HG02759 (cell line): ENCODE data around the gene PXK.
A peak's percentile ranks its signal among the peaks of the same experiment; 100 is the strongest.

Experiments
- ATAC-seq: cut with Tn5 transposase; IDR thresholded peaks from one replicate; pipeline ENCODE4 v1.9.1; 2021; ENCODE audit warnings: mild to moderate bottlenecking, moderate library complexity; ENCODE audit not compliant: unreplicated experiment

PXK gene

DNA sequence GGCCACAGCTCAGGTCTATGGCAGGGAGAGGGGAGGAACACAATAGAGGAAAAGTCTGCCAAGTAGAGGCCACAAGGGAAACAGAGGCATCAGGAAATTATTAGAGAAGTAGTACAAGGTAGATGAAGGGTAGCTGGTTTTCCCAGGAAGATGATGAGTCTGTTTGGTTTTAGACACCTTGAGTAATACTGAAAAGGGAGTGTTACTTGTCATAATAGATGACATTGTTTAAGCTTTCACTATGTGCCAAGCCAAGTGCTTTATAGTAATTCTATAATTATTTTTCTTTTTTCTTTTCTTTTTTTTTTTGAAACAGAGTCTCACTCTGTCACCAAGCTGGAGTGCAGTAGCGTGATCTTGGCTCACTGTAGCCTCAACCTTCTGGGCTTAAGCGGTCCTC is 13.7 kb downstream of the PXK start:
- no peak for ATAC-seq

DNA sequence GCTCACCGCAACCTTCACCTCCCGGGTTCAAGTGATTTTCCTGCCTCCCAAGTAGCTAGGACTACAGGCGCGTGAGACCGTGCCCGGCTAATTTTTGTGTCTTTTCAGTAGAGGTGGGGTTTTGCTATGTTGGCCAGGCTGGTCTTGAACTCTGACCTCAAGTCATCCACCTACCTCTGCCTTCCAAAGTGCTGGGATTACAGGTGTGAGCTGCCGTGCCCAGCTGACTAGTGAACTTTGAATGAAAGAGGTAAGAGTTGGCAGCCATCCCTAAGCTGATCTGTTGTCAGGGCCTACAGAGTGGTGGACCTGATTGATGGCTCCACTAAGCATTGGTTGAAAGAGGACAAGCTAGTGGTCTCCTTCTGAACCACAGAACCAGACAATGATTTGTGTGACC is 15.3 kb downstream of the PXK start:
- no peak for ATAC-seq

DNA sequence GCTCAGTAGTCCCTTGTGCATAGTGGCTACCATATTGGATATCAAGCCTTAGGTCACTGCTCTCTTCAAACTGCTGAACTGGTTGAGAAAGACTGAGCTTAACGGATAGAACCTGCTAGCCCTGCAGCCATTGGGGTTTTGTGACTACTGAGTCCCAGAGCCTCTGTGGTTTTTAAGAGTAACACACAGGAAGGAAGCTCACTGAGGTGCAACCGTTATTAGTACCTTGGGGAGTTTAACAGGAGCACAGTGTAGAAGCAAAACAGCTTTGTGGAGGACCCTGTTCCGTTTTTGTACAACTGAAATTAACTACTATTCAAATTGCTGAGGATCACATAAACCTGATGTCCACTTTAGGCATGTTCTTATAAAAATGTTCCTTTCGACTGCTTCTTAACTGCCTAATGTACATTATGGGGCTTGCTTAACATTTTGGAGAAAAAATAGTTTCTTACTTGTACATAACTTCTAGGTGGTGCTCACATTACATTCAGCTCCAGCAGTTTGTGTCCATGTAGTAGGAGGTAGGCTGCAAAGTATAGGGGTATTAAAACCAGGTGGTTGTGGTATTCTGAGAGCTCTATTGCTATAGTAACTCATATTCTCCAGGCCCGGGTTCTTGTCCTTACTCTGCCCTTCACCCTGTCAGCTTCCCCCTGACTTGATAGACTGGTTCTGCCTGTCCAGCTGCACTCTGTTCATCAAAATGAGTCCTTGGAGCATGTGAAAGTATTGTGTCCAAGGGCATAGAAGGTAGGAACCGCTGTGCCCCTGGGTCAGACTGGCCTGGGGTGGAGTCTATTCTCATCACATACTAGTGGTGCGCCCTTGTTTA is 17.3 kb downstream of the PXK start:
- ATAC-seq, result peak; percentile 91

DNA sequence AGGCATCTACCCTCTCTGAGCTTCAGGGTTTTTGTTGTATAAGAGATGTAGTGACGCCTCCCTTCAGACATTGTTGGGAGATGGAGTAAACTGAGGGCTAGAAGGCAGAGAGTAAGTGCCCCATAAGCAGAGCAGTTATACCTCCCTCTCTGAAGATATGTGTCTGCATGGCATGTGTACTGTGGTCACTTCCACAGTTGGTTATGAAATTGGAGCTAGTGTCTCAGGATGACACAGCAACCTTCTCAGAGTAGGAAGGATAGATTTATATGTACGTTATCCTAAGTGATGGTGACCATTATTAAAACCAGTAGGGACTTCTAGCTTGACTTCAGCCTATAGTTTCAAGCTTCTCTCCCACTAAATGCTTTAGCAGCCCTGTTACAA is 17.9 kb downstream of the PXK start:
- no peak for ATAC-seq

DNA sequence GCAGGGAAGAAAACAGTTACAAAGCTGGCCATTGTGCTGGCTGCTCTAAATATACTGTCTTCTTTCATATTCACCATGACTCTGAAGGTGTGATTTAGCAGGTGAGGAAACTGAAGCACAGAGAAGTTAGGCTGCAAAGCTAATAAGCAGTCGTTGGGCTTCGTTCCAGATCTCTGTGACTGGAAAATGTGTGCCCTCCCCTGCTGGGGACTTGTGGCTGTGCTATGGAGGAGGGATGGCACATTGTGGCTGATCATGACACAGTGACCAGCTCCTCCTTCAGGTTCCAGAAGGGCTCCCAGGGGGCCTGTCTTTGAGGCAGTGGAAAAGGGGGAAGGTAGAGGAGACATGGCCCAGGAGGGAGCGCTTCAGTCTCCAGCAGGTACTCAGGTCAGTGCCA is 19.2 kb downstream of the PXK start:
- no peak for ATAC-seq

DNA sequence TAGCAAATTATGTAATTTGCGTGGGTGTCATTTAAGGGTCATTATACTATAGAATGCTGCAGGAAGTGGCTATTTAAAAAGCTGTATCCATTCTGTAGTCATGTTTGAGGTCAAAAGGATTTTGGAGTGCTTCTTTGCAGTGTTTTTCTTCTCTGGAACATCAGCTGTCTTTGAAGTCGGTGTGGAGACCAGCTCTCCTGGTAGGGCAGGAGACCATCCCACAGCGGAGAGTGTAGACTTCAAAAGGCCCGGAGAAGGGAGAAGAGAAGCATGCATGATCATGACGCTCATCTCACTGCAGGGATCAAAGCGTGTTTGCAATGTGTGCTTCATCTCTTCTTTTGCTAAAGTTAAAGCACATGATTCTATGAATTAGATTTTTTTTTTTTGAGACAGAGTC is 19.9 kb downstream of the PXK start:
- no peak for ATAC-seq

DNA sequence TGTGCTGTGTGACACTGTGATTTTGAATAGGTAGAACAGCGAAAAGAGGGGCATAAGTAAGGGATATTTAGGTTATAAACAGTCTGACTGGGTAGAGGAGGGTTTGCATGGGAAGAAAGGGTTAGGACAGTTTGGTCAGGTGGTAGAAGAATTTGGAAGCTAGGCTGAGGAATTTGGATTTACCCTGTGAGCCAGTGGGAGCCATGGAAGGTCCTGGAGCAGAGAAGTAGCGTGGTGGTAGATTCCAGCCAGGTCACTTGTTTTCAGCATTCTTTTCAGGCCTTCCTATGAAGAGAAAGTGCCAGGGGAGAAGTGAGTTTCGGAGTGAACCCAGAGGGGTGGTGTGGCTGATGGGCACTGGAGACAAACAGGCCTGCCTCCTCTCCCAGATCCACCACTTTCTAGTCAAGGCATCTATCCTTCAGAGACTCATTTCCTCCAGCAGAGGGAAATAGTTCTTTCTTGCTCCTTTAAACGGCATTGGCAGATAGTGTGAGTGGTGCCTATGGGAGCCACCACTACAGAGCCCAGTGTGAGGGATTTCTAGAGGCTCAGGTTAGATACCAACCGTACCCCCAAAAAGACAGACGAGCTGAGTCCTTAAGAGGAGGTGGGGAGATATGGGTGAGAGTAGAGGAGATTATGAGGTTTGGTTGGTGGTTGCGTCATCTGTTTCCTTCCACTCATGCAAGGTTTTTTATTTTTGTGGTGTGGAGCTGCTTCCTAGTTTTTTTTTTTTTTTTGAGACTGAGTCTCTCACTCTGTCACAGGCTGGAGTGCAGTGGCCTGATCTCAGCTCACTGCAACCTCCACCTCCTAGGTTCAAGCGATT is 21.2 kb downstream of the PXK start:
- no peak for ATAC-seq

DNA sequence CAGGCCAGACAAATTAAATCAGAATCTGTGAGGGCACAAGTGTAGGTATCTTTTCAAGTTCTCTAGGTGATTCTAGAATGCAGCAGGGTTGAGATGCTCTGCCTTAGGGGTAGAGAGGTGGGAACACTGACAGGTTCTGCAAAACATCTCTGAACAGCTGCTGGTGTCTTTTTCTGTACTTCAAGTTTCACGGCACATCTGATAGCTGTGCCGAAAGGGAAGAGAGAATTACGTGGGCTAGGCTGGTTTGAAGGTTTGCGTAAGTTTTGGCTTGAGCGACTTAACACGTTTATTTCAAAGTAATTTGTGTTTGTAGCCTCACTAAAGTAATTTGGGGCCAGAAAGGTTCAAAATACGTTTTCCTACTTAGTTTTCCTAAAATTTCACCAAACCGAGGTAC is 22.5 kb downstream of the PXK start:
- ATAC-seq, result no peak

DNA sequence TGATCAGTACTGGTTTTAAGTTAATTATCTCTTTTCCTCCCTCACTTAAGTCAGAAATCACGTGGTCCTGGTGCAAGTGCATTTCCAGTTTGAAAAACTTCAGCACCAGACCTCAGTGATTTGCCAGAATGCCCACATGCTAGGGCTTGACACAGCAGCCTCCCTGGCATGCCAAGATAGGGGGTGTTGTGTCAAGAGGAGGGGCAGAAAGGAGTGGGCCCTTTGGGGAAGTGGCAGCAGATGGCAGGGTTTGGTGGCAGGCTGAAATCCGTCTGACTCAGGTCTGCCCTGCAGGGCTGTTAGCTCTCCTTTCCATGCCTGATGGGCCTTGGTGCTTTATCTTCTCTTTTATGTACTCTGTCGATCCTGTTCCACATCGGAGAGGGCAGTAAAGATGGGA is 23.4 kb downstream of the PXK start:
- no peak for ATAC-seq

DNA sequence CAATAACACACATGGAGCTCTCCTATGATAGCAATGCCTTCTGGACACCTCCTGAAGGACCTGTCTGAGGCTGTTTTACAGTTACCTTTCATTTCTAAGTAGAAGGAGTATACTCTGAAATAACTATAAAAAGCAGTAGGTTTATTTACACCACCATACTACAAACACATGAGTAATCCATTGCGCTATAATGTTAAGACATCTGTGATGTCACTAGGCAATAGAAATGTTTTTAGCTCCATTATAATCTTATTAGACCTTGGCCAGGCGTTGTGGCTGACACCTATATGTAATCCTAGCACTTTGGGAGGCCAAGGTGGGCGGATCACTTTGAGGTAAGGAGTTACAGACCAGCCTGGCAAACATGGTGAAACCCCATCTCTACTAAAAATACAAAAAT is 24.7 kb downstream of the PXK start:
- no peak for ATAC-seq

DNA sequence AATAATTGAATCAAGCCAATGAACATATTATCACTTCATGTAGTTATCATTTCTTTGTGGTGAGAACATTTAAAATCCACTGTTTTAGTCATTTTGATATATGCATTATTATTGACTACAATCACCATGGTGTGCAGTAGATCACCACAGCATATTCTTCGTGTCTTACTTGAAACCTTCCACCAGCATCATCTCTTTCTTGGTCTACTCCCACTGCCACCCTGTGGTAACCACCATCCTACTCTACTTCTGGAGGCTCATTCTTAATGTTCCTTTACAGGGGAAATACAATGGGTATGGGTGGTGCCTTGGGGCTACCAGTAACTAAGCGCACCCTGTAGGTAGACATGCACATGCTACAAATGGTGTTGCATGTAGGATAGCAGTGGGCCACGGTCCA is 25.4 kb downstream of the PXK start:
- ATAC-seq, result no peak

DNA sequence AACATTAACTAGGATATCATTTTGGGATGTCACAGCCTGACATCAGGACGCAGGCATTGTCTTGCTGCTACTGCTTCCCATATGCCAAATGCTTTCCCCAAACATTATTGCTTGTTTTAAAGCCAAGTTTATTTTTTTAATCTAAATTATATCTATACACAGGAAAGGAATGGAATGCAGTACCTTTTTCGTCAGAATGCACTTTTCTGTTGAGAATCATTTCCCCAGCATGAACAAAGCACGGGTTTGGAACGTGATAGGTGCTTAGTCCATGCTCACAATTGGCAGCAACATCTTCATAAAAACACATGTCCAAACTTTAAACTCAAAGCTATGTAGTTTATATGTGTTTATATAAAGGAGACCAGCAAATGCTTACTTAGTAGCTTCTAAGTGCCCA is 26.1 kb downstream of the PXK start:
- no peak for ATAC-seq

DNA sequence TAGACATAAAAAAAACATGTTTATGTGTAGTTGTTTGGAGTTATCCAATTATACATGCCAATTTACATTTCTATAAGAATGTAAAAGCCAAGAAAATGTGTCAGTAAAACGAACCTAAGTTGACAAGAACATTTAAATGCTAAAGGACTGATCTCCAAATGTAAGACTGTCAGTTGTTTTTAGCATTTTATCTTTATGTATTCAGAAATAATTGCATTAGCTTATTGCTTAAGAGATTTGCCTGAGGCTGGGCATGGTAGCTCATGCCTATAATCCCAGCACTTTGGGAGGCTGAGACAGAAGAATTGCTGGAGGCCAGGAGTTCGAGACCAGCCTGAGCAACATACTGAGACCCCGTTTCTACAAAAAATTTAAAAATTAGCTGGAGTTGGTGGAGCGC is 26.9 kb downstream of the PXK start:
- ATAC-seq, result no peak

DNA sequence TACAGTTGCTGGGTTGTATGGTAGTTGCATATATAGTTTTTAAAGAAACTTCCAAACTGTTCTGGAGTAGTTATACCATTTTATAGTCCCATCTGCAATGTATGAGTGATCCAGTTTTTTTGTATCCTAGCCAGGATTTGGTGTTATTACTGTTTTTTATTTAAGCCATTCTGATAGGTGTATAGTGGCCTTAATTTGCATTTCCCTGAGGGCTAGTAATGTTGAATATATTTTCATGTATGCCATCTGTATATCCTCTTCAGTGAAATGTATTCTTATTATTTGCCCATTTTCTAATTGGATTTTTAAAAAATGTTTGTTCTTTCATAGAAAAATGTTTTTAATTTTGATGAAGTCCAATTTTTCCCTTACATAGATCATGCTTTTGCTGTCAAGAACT is 29.2 kb downstream of the PXK start:
- ATAC-seq, result no peak

DNA sequence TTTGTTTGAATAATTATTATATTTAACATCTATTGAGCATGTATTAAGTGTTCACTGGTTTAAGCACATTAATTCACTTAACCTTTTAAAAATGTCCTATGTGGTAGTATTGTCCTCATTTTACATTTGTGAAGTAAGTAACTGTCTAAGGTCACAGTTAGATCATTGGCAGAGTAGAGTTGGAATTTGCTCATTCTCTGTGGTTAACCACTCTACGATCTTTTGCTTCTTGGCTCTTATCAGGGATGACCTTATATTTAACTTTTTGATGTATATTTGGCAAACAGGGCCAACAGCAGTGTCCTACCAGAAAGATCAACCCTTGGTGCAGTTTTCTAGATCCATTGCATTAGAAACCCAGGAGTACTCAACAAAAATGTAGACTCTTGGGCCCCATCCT is 34.0 kb downstream of the PXK start:
- ATAC-seq, result no peak

DNA sequence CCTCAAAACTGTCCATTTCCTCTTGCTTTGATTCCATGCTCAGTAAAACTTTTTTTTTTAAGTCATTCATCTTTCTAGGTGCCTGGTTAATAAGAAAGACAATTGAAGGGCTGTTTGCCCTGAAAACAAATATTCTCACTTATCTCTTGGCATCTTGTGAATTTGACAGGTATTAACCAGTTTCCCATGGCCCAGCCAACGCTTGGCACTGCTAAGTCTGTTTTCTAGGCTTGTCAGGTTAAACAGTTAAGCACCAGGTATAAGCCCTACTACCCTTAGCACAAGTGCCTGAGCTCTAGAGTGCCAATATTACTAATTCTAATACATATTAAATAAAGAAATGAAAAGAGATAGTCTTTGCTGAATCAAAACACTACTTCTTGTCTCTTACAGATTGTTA is 36.3 kb downstream of the PXK start:
- no peak for ATAC-seq

DNA sequence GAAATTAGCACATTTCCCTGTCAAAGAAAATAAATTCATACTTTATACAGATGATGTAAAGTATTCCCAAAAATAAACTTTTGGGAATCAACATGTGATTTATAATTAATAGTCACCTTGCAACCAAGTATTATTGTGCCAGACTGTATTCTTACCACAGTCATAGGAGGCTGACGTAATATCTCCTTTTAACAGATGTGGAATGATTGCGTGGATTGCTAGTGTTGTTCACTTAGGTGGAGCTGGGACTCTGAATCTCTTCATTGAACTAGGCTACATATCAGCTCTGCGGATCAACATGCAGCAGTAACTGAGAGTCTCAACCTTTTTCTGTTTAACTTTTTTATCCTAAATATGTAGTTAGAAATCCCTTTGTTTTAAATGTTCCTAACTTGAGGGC is 37.2 kb downstream of the PXK start:
- ATAC-seq, result no peak

DNA sequence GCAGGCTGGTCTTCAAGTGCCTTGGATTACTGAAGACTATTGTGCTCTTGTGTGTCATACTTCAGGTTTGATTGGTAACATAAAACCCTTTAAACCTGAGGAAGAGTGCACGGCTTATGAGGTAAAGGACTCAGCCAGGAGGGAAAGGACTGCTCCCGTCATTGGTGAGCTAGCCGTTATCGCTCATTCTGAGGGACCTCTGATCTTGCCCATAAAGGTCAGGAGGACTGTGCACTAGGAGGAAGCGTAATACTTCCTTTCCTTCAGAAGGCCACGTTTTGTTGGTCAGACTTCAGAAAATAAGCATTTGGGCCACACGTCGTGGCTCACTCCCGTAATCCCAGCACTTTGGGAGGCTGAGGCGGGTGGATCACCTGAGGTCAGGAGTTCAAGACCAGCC is 37.7 kb downstream of the PXK start:
- no peak for ATAC-seq

DNA sequence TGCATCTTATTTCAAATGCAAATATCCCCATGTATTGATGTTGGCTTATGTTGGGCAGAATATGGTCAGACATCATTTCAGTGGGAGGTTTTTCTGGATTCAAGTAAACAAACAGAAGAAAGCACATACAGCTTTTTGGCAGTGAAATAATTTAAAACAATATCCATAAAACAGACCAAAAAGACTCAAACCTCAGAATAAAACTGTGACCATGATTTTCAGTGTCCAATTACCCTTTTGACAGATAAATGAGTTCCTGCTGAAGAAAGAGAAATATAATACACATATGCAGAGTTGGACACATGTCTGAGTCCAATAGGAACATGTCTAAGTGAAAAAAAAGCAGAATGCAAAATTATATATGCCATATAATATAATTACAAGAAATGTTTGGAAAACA is 39.1 kb downstream of the PXK start:
- no peak for ATAC-seq

DNA sequence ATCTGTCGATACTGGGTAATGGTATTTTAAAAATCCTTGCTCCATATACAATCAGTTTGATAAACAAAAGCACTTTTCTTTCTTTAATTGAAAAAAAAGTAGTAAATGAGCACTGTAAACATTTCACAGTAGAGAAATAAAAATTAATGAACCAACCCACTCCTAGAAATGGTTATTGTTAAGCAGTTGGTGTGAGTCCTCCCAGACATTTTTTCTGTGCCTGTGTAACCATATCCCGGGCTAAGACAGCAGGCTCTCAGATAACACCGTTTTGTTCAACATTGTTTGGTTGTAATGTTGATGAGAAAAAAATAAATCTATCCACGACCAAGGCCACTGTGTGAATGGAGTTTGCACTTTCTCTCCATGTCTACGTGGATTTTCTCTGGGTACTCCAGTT is 42.6 kb downstream of the PXK start:
- ATAC-seq, result no peak

DNA sequence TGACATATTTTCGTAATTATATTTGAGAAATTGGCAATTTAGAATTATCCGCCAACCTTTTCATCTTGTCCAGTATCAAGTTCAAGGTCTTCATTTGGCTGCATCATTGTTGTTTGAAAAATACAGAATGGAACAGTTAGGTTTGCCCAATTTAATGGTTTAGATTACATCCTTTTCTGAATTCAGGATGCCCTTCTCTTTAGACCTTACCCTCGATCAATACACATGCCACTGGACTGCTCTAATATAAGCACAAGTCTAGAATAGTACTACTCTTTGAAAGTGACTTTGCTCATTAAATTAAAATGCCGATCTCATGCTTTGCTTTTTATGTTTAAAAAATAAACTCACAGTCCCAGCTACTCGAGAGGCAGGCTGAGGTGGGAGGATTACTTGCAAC is 44.5 kb downstream of the PXK start:
- no peak for ATAC-seq

DNA sequence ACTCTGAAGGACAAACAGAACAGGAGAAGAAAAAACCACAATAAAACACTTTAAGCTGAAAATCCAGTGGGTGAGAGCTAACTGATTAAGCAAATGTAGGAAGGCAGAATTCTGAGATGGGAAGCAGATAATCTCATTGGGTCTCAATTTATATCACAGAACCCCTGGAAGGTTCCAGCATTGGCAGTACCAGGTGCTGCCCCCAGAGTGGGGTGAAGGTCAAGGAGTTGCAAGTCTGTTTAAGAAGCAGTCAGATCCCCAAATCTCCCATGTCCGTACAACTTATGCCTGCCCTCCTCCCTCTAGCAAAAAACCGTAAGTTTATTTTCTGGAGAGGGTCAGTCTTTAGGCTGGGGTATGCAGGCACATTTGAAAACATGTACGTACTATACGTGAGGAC is 45.1 kb downstream of the PXK start:
- no peak for ATAC-seq
